ENCODE data around the gene NFKBIL1. TPM values are rescaled to one million over a fixed set of nuclear protein-coding genes. Genes with fewer than 3 reads are reported as not detected.
A peak's percentile ranks its signal among the peaks of the same experiment; 100 is the strongest.

The NFKBIL1 gene
- total and polyA plus RNA-seq, 9 of the 15 experiments (the other 6 are each of a cell fraction or from before 2014, with no cell fraction given) = 0.49 to 33.1 (median 7.6) TPM

- TF ChIP-seq BCLAF1 (IDR thresholded peaks at IDR 0.05; ENCODE audit: borderline replicate concordance in 1 of 2, control insufficient read depth in 1 of 2, low read depth in 2 of 2, low read length in 1 of 2) = 0 out of 4 replicates have a peak, but pooled peaks of 1 of the 2 experiments have one; percentile 44
- TF ChIP-seq GTF3C2 (IDR thresholded peaks at IDR 0.05; ENCODE audit: borderline replicate concordance, extremely low read depth, insufficient read length) = no peak
- TF ChIP-seq PHB (CRISPR knock-in tag; IDR thresholded peaks at IDR 0.05) = no peak; the same call in 1 of the 2 replicates
- TF ChIP-seq FOXK2 (conservative IDR thresholded peaks at IDR 0.05 in 1 of 2, IDR thresholded peaks at IDR 0.05 in 1 of 2; ENCODE audit: low read depth in 2 of 2) = no peak; a peak in 1 of 4 replicates
- TF ChIP-seq ZNF184 (CRISPR knock-in tag; IDR thresholded peaks at IDR 0.05) = no peak
- TF ChIP-seq ZNF253 (CRISPR knock-in tag; conservative IDR thresholded peaks at IDR 0.05) = no peak
- no peak; the same call in 1 of the 2 replicates for TF ChIP-seq CEBPG (CRISPR knock-in tag; IDR thresholded peaks at IDR 0.05)
- no peak for TF ChIP-seq CEBPG (tag; conservative IDR thresholded peaks at IDR 0.05 in 1 of 2, IDR thresholded peaks at IDR 0.05 in 1 of 2)
- 0 out of 2 replicates have a peak, but pooled peaks have one; percentile 34 for TF ChIP-seq ZSCAN29 (IDR thresholded peaks at IDR 0.05)
- peak; percentile 98 to 99 (median 98) for TF ChIP-seq CTCF (IDR thresholded peaks at IDR 0.05 in 2 of 3, conservative IDR thresholded peaks at IDR 0.05 in 1 of 3; ENCODE audit: insufficient read depth in 2 of 3, low read depth in 1 of 3, low read length in 3 of 3)
- TF ChIP-seq SRSF1 (IDR thresholded peaks at IDR 0.05; ENCODE audit: low read depth, low read length) = 0 out of 2 replicates have a peak, but pooled peaks have one; percentile 55
- peak; percentile 73 for TF ChIP-seq NBN (IDR thresholded peaks at IDR 0.05; ENCODE audit: low read depth)
- no peak for TF ChIP-seq TFE3 (CRISPR knock-in tag; IDR thresholded peaks at IDR 0.05)
- TF ChIP-seq SMAD3 (CRISPR knock-in tag; conservative IDR thresholded peaks at IDR 0.05) = 0 out of 2 replicates have a peak, but pooled peaks have one; percentile 6
- no peak for TF ChIP-seq PTBP1 (IDR thresholded peaks at IDR 0.05; ENCODE audit: low read depth, low read length)
- TF ChIP-seq SRF (CRISPR knock-in tag; IDR thresholded peaks at IDR 0.05) = peak in 1 of 2 experiments; percentile 38; a peak in 1 of 4 replicates
- no peak for TF ChIP-seq NUFIP1 (IDR thresholded peaks at IDR 0.05; ENCODE audit: partially characterized antibody)
- peak; percentile 92 for TF ChIP-seq LCOR (CRISPR knock-in tag; IDR thresholded peaks at IDR 0.05)
Measured at GRCh38 chr6:31580807-31581433, 33.5 kb downstream of the NFKBIL1 start (continued).
